ENCODE data around the gene PRR23B.

GRCh38 chr3:139020036-139020867 lies 474 bp downstream of the PRR23B start:
- no peak for TF ChIP-seq CTCF (IDR thresholded peaks at IDR 0.05)
- TF ChIP-seq POLR2A (IDR thresholded peaks at IDR 0.05) = no peak

Data from uterus (tissue), 2 donors.